AML-193 (cell line): ENCODE results near the gene MBP.

ENCODE experiments used
- DNase-seq, 2 experiments: peaks; one replicate each; lab custom pipeline; 2025; lab: John Stamatoyannopoulos, UW

Gene MBP

GRCh38 chr18:77133835-77134496, 1.4 kb upstream of the MBP start:
- peak; percentile 64 to 70 for DNase-seq

GRCh38 chr18:77133051-77133834, 660 bp upstream of the MBP start:
- no peak for DNase-seq

- peak in 1 of 2 experiments; percentile 13 for DNase-seq
Measured at GRCh38 chr18:77131652-77132368, 773 bp downstream of the MBP start.

- peak; percentile 52 to 57 for DNase-seq
Measured at GRCh38 chr18:77131100-77131651, 1.4 kb downstream of the MBP start.

GRCh38 chr18:77130229-77131099, 2.1 kb downstream of the MBP start:
- DNase-seq: no peak

GRCh38 chr18:77129150-77129551, 3.4 kb downstream of the MBP start:
- DNase-seq: no peak

- DNase-seq: peak; percentile 95 to 96
Measured at GRCh38 chr18:77127769-77128671, 4.6 kb downstream of the MBP start.

- DNase-seq: peak in 1 of 2 experiments; percentile 16
Measured at GRCh38 chr18:77124452-77124922, 8.1 kb downstream of the MBP start.

GRCh38 chr18:77123320-77124231, 9.0 kb downstream of the MBP start:
- DNase-seq: no peak

- no peak for DNase-seq
Measured at GRCh38 chr18:77121523-77121922, 11.1 kb downstream of the MBP start.

GRCh38 chr18:77119851-77120491, 12.6 kb downstream of the MBP start:
- no peak for DNase-seq

GRCh38 chr18:77119101-77119850, 13.3 kb downstream of the MBP start:
- no peak for DNase-seq

- no peak for DNase-seq
Measured at GRCh38 chr18:77118256-77119090, 14.1 kb downstream of the MBP start.

- no peak for DNase-seq
Measured at GRCh38 chr18:77116201-77117080, 16.1 kb downstream of the MBP start.

GRCh38 chr18:77115192-77115953, 17.2 kb downstream of the MBP start:
- no peak for DNase-seq
